ENCODE results near the gene GRPEL2. TPM values are rescaled to one million over a fixed set of nuclear protein-coding genes. Genes with fewer than 3 reads are reported as not detected.

The GRPEL2 gene
- total RNA-seq, 1 donor from 2014 or later = 30.6 TPM

- intact Hi-C loops (cut with micrococcal nuclease) = no loop called here
- Mint-ChIP-seq H3K27me3 (no peaks in the 10 kb centered on the region), H3K36me3 (ENCODE audit: low read depth) (no peaks in the 10 kb centered on the region), H3K27ac (no peak overlapping the region), H3K9me3 (no peaks in the 10 kb centered on the region), H3K4me3 (no peak overlapping the region), H3K4me1 (no peaks in the 10 kb centered on the region)
- DNase-seq = no peak
Observed at GRCh38 chr5:149325894-149326293, 19.4 kb upstream of the GRPEL2 start.

DNA sequence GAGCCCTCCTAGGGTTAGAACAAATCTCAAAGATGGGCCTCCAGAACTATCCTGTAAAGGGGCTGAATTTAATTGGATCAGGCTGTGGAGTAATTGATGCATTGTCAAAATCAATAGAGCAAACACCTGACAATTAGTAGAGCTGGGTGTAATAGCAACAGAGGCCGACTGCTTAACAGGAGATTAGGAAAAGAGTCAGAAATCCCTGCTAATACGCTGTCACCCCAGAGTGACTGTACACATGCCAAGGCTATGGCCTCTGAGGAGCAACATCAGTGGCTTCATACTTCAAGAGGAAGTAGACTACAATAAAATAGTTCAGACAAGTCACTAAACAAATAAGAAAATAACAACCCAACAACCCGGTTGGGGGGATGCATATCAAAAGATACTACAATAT lies 18.7 kb upstream of the GRPEL2 start:
- Mint-ChIP-seq H3K27me3 (no peaks in the 10 kb centered on the region), H3K4me1 (no peaks in the 10 kb centered on the region), H3K4me3 (no peak overlapping the region), H3K36me3 (ENCODE audit: low read depth) (no peaks in the 10 kb centered on the region), H3K27ac (no peak overlapping the region), H3K9me3 (no peaks in the 10 kb centered on the region)
- intact Hi-C loops (cut with micrococcal nuclease) = no loop called here
- DNase-seq = no peak

GRCh38 chr5:149328177-149328576 lies 17.1 kb upstream of the GRPEL2 start:
- Mint-ChIP-seq H3K4me1 (no peaks in the 10 kb centered on the region), H3K27me3 (no peaks in the 10 kb centered on the region), H3K4me3 (no peak overlapping the region), H3K27ac (no peak overlapping the region), H3K36me3 (ENCODE audit: low read depth) (no peaks in the 10 kb centered on the region), H3K9me3 (no peaks in the 10 kb centered on the region)
- no peak for DNase-seq
- intact Hi-C loops (cut with micrococcal nuclease) = no loop called here

- Mint-ChIP-seq H3K36me3 (ENCODE audit: low read depth) (no peaks in the 10 kb centered on the region), H3K4me1 (no peaks in the 10 kb centered on the region), H3K27me3 (peaks cover 23% of the 10 kb centered on the region), H3K9me3 (no peaks in the 10 kb centered on the region), H3K27ac (no peak overlapping the region), H3K4me3 (no peak overlapping the region)
- no peak for DNase-seq
- intact Hi-C loops (cut with micrococcal nuclease) = no loop called here
Observed at GRCh38 chr5:149333711-149334443, 11.4 kb upstream of the GRPEL2 start.

GRCh38 chr5:149337736-149338135 lies 7.6 kb upstream of the GRPEL2 start:
- Mint-ChIP-seq H3K36me3 (ENCODE audit: low read depth) (no peaks in the 10 kb centered on the region), H3K4me1 (no peaks in the 10 kb centered on the region)

DNA sequence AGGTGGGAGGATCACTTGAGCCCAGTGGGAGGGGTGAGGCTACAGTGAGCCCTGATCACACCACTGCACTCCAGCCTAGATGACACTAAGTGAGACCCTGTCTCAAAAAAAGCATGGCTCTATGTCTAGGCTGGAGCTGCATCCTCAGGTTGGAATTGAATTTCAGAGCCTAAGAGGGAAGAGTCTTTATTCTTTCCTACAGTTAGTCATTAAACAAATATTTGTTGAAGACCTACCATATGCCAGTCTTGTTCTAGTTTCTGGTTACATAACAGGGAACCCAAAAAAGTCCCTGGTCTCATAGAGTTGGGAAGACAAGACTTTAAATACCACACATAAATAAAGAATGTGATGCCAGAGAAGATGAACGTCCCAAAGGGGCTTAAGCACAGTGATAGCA lies 6.9 kb upstream of the GRPEL2 start:
- no peak overlapping the region for H3K27ac Mint-ChIP-seq
- H3K36me3 Mint-ChIP-seq (ENCODE audit: low read depth) = no peaks in the 10 kb centered on the region
- peaks cover 27% of the 10 kb centered on the region for H3K27me3 Mint-ChIP-seq
- intact Hi-C loops (cut with micrococcal nuclease) = no loop called here
- H3K4me3 Mint-ChIP-seq = no peak overlapping the region
- no peaks in the 10 kb centered on the region for H3K9me3 Mint-ChIP-seq
- DNase-seq = no peak
- no peaks in the 10 kb centered on the region for H3K4me1 Mint-ChIP-seq

More at GRCh38 chr5:149337736-149338135, 7.6 kb upstream of the GRPEL2 start:
- Mint-ChIP-seq H3K27me3 (peaks cover 27% of the 10 kb centered on the region), H3K4me3 (no peak overlapping the region), H3K9me3 (no peaks in the 10 kb centered on the region), H3K27ac (no peak overlapping the region)
- intact Hi-C loops (cut with micrococcal nuclease) = no loop called here
- DNase-seq = no peak

- H3K9me3 Mint-ChIP-seq = no peaks in the 10 kb centered on the region
- peaks cover 16% of the 10 kb centered on the region for H3K4me1 Mint-ChIP-seq
- no peak overlapping the region for H3K4me3 Mint-ChIP-seq
- no peak for DNase-seq
- peaks cover 22% of the 10 kb centered on the region for H3K27me3 Mint-ChIP-seq
- H3K36me3 Mint-ChIP-seq (ENCODE audit: low read depth) = peaks cover 6% of the 10 kb centered on the region
- H3K27ac Mint-ChIP-seq = no peak overlapping the region
- intact Hi-C loops (cut with micrococcal nuclease) = loop anchor here (10.0 kb wide), 1 partner anchor 1744 kb away; the partner anchor contains the start of gene TNIP1
Observed at GRCh38 chr5:149340920-149341319, 4.4 kb upstream of the GRPEL2 start.

DNA sequence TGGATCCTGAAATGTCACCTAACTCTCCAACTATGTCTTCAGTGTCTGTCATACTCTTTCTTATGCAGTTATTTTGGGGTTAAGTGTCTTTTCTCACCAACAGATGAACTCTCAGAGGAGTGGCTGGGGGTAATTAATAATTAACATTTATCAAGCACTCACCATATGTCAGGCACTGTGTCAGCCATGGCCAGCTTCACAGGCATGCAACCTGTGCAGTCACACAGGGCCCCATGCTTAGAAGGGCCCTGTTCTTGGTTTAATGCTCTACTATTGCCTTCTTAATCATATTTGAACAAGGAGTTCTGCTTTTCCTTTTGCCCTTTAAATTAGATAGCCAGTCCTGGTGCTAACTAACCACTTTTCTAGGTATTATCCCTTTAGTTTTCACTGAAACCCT lies 3.4 kb upstream of the GRPEL2 start:
- peaks cover 16% of the 10 kb centered on the region for H3K27me3 Mint-ChIP-seq
- no peaks in the 10 kb centered on the region for H3K9me3 Mint-ChIP-seq
- peaks cover 12% of the 10 kb centered on the region for H3K36me3 Mint-ChIP-seq (ENCODE audit: low read depth)
- no peak for DNase-seq
- intact Hi-C loops (cut with micrococcal nuclease) = loop anchor here (10.0 kb wide), 1 partner anchor 1743 kb away; the partner anchor contains the start of gene TNIP1
- H3K27ac Mint-ChIP-seq = no peak overlapping the region
- peaks cover 17% of the 10 kb centered on the region for H3K4me1 Mint-ChIP-seq
- no peak overlapping the region for H3K4me3 Mint-ChIP-seq

- H3K4me3 Mint-ChIP-seq = peak overlapping the region; percentile 51
- peaks cover 37% of the 10 kb centered on the region for H3K4me1 Mint-ChIP-seq
- peak overlapping the region; percentile 1 for H3K27ac Mint-ChIP-seq
- no peak for DNase-seq
- peaks cover 30% of the 10 kb centered on the region for H3K36me3 Mint-ChIP-seq (ENCODE audit: low read depth)
- H3K9me3 Mint-ChIP-seq = no peaks in the 10 kb centered on the region
- H3K27me3 Mint-ChIP-seq = peaks cover 4% of the 10 kb centered on the region
- intact Hi-C loops (cut with micrococcal nuclease) = loop anchor here (2.0 to 10.0 kb wide), 2 partner anchors 387 to 1741 kb away; partner anchors contain the start of genes PPARGC1B and TNIP1
Observed at GRCh38 chr5:149344151-149344550, 1.1 kb upstream of the GRPEL2 start.

- intact Hi-C loops (cut with micrococcal nuclease) = loop anchor here (1.0 to 10.0 kb wide), 6 partner anchors 11 to 1739 kb away; partner anchors contain the start of genes CSNK1A1, FBXO38, PPARGC1B and TCOF1
- Mint-ChIP-seq H3K27ac (peak overlapping the region; percentile 97), H3K27me3 (no peaks in the 10 kb centered on the region), H3K4me1 (peaks cover 51% of the 10 kb centered on the region), H3K36me3 (ENCODE audit: low read depth) (peaks cover 47% of the 10 kb centered on the region), H3K9me3 (peaks cover 3% of the 10 kb centered on the region), H3K4me3 (peak overlapping the region; percentile 96)
- DNase-seq = peak; percentile 73
Observed at GRCh38 chr5:149345892-149346222, 558 bp downstream of the GRPEL2 start.

GRCh38 chr5:149348518-149348917 lies 3.2 kb downstream of the GRPEL2 start:
- Mint-ChIP-seq H3K27me3 (no peaks in the 10 kb centered on the region), H3K4me1 (peaks cover 66% of the 10 kb centered on the region), H3K27ac (peak overlapping the region; percentile 73), H3K36me3 (ENCODE audit: low read depth) (peaks cover 67% of the 10 kb centered on the region), H3K9me3 (peaks cover 3% of the 10 kb centered on the region), H3K4me3 (peak overlapping the region; percentile 96)
- intact Hi-C loops (cut with micrococcal nuclease) = loop anchor here (5.0 to 10.0 kb wide), 2 partner anchors 1009 to 1736 kb away; partner anchors contain the start of genes TCOF1 and TNIP1
- DNase-seq = peak; percentile 72

- peaks cover 3% of the 10 kb centered on the region for H3K9me3 Mint-ChIP-seq
- peaks cover 66% of the 10 kb centered on the region for H3K4me1 Mint-ChIP-seq
- H3K4me3 Mint-ChIP-seq = peak overlapping the region; percentile 96
- no peaks in the 10 kb centered on the region for H3K27me3 Mint-ChIP-seq
- intact Hi-C loops (cut with micrococcal nuclease) = loop anchor here (5.0 to 10.0 kb wide), 2 partner anchors 1008 to 1735 kb away; partner anchors contain the start of genes TCOF1 and TNIP1
- H3K27ac Mint-ChIP-seq = peak overlapping the region; percentile 26
- DNase-seq = no peak
- H3K36me3 Mint-ChIP-seq (ENCODE audit: low read depth) = peaks cover 74% of the 10 kb centered on the region
Observed at GRCh38 chr5:149349382-149349781, 4.1 kb downstream of the GRPEL2 start.

- Mint-ChIP-seq H3K4me3 (no peak overlapping the region), H3K27ac (no peak overlapping the region), H3K27me3 (no peaks in the 10 kb centered on the region), H3K9me3 (peaks cover 3% of the 10 kb centered on the region), H3K36me3 (ENCODE audit: low read depth) (peaks cover 77% of the 10 kb centered on the region), H3K4me1 (peaks cover 72% of the 10 kb centered on the region)
- intact Hi-C loops (cut with micrococcal nuclease) = loop anchor here (10.0 kb wide), 2 partner anchors 547 to 613 kb away; partner anchors contain the start of gene SLC26A2
- no peak for DNase-seq
Observed at GRCh38 chr5:149352169-149352568, 6.9 kb downstream of the GRPEL2 start.

- H3K27ac Mint-ChIP-seq = peak overlapping the region; percentile 81
- H3K36me3 Mint-ChIP-seq (ENCODE audit: low read depth) = peaks cover 63% of the 10 kb centered on the region
- peaks cover 66% of the 10 kb centered on the region for H3K4me1 Mint-ChIP-seq
- no peaks in the 10 kb centered on the region for H3K27me3 Mint-ChIP-seq
- DNase-seq = no peak
- peaks cover 3% of the 10 kb centered on the region for H3K9me3 Mint-ChIP-seq
- peak overlapping the region; percentile 10 for H3K4me3 Mint-ChIP-seq
- intact Hi-C loops (cut with micrococcal nuclease) = loop anchor here (10.0 kb wide), 2 partner anchors 549 to 611 kb away; partner anchors contain the start of gene SLC26A2
Observed at GRCh38 chr5:149353911-149354310, 8.6 kb downstream of the GRPEL2 start.
